ENCODE measurements around the gene ARSJ.
A peak's percentile ranks its signal among the peaks of the same experiment; 100 is the strongest.

The ARSJ gene

DNA sequence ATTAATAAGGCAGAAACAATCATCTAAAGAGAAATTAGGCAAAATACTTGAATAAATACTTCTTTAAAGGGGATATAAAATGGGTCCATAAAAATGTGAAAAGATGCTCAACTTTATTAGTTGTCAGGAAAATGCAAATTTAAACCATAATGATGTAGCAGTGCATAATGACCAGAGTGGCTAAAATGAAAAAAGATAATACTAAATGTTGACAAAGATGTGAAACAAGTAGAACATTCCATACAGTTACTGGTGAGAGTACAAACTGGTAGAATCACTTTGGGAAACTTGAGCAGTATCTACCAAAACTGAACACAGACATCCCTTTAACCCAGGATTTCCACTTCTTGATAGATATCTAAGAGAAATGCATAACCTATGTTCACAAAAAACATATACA lies 5.0 kb downstream of the ARSJ start:
- DNase-seq: no peak
- H3K4me3 ChIP-seq (ENCODE audit: low read depth, low read length): no peak overlapping the region
- H3K9me3 ChIP-seq: no peaks in the 10 kb centered on the region
- H3K36me3 ChIP-seq: no peaks in the 10 kb centered on the region
- TF ChIP-seq, protein P1, sequence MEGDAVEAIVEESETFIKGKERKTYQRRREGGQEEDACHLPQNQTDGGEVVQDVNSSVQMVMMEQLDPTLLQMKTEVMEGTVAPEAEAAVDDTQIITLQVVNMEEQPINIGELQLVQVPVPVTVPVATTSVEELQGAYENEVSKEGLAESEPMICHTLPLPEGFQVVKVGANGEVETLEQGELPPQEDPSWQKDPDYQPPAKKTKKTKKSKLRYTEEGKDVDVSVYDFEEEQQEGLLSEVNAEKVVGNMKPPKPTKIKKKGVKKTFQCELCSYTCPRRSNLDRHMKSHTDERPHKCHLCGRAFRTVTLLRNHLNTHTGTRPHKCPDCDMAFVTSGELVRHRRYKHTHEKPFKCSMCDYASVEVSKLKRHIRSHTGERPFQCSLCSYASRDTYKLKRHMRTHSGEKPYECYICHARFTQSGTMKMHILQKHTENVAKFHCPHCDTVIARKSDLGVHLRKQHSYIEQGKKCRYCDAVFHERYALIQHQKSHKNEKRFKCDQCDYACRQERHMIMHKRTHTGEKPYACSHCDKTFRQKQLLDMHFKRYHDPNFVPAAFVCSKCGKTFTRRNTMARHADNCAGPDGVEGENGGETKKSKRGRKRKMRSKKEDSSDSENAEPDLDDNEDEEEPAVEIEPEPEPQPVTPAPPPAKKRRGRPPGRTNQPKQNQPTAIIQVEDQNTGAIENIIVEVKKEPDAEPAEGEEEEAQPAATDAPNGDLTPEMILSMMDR (IDR thresholded peaks at IDR 0.05; ENCODE audit: low read depth, low read length): no peak
- no peaks in the 10 kb centered on the region for H3K27me3 ChIP-seq
- H3K4me1 ChIP-seq: peaks cover 6% of the 10 kb centered on the region; the same call in 1 of the 2 replicates

DNA sequence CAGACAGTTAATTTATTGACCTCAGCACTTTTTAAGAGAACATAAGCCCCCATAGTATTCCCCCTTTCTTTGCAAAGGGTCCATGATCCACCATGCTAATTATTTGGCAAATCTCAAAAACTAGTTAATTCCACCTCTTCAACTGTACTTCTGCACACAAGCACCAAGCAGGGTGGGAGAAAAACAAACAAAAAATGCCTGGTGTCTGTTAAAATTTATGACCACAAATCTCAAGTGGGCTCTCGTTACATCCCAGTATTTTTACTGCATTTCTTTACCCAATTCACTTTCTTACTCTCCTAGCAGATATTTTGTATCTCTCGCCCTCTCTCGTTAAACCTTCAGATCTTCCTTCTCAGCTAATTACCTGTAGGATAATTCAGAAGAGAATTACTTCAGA lies 6.1 kb downstream of the ARSJ start:
- no peak overlapping the region for H3K4me3 ChIP-seq (ENCODE audit: low read depth, low read length)
- no peaks in the 10 kb centered on the region for H3K27me3 ChIP-seq
- H3K4me1 ChIP-seq: peaks cover 6% of the 10 kb centered on the region; the same call in 1 of the 2 replicates
- DNase-seq: no peak
- H3K36me3 ChIP-seq: no peaks in the 10 kb centered on the region
- TF ChIP-seq, protein P1 (IDR thresholded peaks at IDR 0.05; ENCODE audit: low read depth, low read length): no peak
- no peaks in the 10 kb centered on the region for H3K9me3 ChIP-seq

DNA sequence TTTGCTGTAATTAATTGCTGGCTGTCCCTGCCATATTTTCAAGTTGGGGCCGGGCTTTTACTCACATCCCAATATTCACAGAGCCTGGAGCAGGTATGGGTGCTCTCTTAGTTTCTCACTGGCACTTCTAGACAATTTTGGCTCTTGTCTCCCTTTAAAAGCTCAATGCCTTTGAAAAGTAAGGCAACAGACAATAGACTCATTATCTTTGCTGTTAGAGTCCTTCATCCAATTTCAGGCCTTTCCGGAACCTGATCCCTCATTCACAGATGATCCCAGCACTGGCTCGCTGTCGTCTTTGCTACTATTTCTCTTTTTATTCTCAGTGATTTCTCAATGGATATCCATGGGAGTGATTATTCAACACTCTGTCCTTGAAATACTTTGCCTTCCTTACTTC lies 6.7 kb downstream of the ARSJ start:
- TF ChIP-seq, protein P1 (IDR thresholded peaks at IDR 0.05; ENCODE audit: low read depth, low read length): no peak
- H3K27me3 ChIP-seq: no peaks in the 10 kb centered on the region
- no peaks in the 10 kb centered on the region for H3K9me3 ChIP-seq
- H3K4me1 ChIP-seq: peaks cover 6% of the 10 kb centered on the region; the same call in 1 of the 2 replicates
- no peak overlapping the region for H3K4me3 ChIP-seq (ENCODE audit: low read depth, low read length)
- no peak for DNase-seq
- H3K36me3 ChIP-seq: no peaks in the 10 kb centered on the region

DNA sequence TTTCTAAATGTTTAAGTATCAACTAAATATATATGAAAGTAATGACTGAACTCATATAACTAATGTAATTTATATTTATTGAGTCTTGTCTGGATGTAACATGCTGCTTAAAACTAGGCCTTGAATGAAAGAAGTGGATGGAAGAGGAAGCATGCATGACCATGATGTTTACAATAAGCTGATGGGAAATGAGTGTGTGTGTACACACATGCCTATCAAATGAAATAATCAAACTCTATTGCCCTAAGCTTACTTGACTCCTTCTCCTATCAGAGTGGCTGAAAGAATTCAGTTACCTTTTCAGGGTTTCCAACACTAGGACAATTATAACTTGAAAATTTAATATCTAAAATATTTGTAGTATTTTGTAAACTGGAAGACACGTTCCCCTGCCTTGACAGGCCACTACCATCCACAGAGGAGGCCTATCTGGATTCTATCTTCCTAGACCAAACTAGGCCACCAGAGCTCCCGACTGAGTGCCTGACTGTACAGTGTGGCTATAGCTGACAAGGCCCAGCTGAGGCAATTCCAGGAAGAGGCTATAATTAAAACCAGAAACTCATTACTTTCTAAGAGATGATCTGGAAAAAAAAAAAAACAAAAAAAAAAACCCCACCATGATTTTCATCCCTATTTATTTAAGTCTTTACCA lies 7.6 kb downstream of the ARSJ start:
- no peak overlapping the region for H3K4me3 ChIP-seq (ENCODE audit: low read depth, low read length)
- TF ChIP-seq, protein P1 (IDR thresholded peaks at IDR 0.05; ENCODE audit: low read depth, low read length): no peak
- H3K4me1 ChIP-seq: peaks cover 6% of the 10 kb centered on the region; the same call in 1 of the 2 replicates
- peak; percentile 53 for DNase-seq
- H3K27me3 ChIP-seq: no peaks in the 10 kb centered on the region
- no peaks in the 10 kb centered on the region for H3K9me3 ChIP-seq
- H3K36me3 ChIP-seq: no peaks in the 10 kb centered on the region

DNA sequence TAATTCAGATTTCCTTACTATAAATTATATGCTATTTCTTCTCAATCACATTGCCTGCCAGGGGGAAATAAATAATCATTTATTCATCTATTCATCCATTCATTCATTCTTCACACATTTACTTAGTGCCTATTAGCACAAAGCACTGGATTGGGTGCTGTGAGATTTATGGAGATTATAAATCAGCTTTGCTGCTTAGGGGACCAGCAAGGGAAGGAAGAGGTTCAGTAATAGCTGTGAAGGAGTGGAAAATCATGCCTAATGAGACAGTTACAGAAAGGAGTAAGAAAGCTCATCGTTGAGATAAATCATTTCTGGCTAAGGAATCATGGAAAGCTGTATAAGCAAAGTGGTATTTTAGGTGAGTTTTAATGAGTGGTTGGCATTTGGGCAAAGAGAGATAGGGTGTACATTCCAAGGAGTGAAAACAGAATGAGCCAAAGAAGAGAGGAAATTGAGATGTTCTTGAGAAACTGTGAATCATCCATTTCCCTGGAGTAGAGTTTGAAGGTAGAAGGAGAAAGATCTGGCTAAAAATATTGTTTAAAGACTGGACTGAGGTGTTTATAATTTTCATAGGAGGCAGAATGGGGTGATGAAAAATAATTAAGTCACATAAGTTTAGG lies 9.6 kb downstream of the ARSJ start:
- TF ChIP-seq, protein P1 (IDR thresholded peaks at IDR 0.05; ENCODE audit: low read depth, low read length): no peak
- Histone ChIP-seq H3K36me3 (no peaks in the 10 kb centered on the region), H3K27me3 (no peaks in the 10 kb centered on the region), H3K9me3 (no peaks in the 10 kb centered on the region), H3K4me1 (peaks cover 6% of the 10 kb centered on the region; the same call in 1 of the 2 replicates), H3K4me3 (ENCODE audit: low read depth, low read length) (no peak overlapping the region)
- no peak for DNase-seq

DNA sequence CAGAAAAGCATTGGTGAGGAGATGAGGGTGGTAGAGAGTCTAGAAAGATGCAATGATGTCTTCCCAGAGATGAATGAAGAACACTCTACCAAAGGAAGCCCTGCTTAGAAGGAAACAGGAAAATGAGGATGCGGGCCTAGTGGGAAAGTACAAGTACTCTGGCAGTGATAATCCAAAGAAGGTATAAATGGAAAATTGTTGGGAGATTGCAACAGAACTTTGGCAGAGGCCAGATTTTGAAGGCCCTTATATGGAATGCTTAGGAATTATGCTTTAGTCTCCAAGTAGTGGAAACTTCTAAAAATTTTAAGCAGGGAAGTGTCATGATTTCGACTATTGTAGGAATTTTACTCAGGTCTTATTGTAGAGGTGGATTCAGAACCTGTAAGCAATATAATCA lies 11.0 kb downstream of the ARSJ start:
- H3K36me3 ChIP-seq: no peaks in the 10 kb centered on the region
- no peak for DNase-seq
- TF ChIP-seq, protein P1 (IDR thresholded peaks at IDR 0.05; ENCODE audit: low read depth, low read length): no peak
- no peaks in the 10 kb centered on the region for H3K9me3 ChIP-seq
- H3K27me3 ChIP-seq: no peaks in the 10 kb centered on the region
- no peak overlapping the region for H3K4me3 ChIP-seq (ENCODE audit: low read depth, low read length)
- peaks cover 6% of the 10 kb centered on the region; the same call in 1 of the 2 replicates for H3K4me1 ChIP-seq

Measured in BE2C (cell line).